GM23248 (cell line): ENCODE measurements around the gene TM4SF4.

Experiments used
- EZH2 ChIP-seq: fragments of 200-600 bp; sonication (generic); IDR thresholded peaks from 2 replicates; pipeline ENCODE4 v1.6.1; 2018; ENCODE audit warnings: antibody characterized with exemption, mild to moderate bottlenecking; ENCODE audit not compliant: insufficient read depth, poor library complexity, severe bottlenecking
- EZH2phosphoT487 ChIP-seq: fragments of 200-600 bp; sonication (generic); IDR thresholded peaks from 2 replicates; pipeline ENCODE4 v1.6.1; 2018; ENCODE audit warnings: antibody characterized with exemption, moderate library complexity, mild to moderate bottlenecking, low read depth; ENCODE audit not compliant: insufficient read depth

DNA sequence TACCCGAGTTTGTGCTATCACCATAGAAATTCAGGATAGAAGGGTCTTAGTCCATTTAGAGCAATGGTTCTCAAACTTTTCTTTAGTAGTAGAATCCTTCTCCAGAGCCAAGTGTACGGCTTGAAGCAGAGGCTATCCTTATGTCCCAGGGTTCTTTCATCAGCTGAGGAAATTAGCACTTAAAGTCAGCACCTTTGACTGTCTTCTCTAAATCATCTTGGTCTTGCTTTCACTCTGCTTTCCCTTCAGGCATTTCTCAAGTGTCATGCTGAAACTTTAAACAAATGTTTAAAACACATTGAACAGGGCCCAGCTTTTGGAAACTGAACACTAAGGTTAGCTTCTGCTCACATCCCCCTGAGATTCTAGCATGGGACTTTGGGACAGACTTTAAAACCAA, 78.2 kb downstream of the TM4SF4 start:
- TF ChIP-seq EZH2phosphoT487 (no peak), EZH2 (no peak)
